Measurements from ENCODE around the gene TMEM200B.

The TMEM200B gene

DNA sequence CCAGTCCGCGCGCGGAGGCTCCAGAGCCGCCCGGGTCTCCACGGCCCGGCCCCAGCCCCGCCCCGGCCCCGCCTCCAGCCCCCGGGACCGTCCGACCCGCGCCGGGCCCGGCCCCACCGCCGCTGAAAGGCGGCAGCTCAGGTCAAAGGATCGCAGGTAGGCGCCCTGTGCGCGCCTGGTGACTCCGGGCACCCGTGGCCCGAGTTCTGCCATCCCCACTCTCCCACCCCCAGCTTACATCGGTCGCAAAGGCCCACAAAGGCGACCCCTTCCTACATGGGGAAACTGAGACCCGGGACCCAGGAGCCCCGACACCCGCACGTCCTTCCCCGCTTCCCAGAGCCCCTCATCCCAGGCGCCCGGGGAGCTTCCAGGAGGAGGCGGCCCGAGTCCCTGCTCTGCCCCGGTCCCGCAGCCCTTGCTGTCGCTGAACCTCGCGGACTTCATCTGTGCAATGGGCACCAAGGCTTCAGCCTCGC is at the start of gene TMEM200B:
TSS of gene TMEM200B (minus strand) at position 17 of the 479 bp plus-strand sequence. CDS start 2,075 bp downstream, outside the sequence.
- Histone ChIP-seq H3K4me1 (ENCODE audit: control insufficient read depth, insufficient read depth, low read length) (peaks cover 17% of the 10 kb centered on the region; the same call in 1 of the 2 replicates), H3K4me3 (ENCODE audit: low read depth, low read length) (peak within 1 kb of the TSS; percentile 97), H3K36me3 (ENCODE audit: control insufficient read depth, insufficient read depth, low read length) (peaks cover 7% of the 10 kb centered on the region; the same call in 1 of the 2 replicates), H3K9me3 (ENCODE audit: control insufficient read depth, insufficient read depth, low read depth, low read length) (no peaks in the 10 kb centered on the region), H3K9ac (ENCODE audit: low read length) (peak within 1 kb of the TSS; percentile 99), H3K27me3 (ENCODE audit: control insufficient read depth, insufficient read depth, low read length) (peaks cover 12% of the 10 kb centered on the region; the same call in 1 of the 2 replicates), H3K27ac (ENCODE audit: low read depth, low read length) (peak within 1 kb of the TSS; percentile 98)

DNA sequence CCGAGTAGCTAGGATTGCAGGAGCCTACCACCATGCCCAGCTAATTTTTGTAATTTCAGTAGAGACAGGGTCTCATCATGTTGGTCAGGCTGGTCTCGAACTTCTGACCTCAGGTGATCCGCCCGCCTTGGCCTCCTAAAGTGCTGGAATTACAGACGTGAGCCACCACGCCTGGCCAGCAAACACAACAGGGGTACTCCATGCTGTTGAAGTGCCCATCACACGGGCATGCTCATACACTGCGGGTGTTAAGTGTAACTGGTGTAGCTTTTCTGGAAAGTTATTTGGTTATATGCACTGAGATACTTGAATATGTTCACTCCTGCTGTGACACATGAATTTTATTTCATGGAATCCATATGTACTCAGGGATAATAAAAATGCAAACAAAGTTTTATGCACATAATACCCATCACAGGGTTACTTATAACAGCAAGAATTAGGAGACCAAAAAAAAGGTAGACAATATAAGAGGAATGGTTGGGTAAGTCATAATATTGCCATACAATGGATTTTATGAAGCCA is 48.8 kb upstream of the TMEM200B start:
- H3K36me3 ChIP-seq (ENCODE audit: control insufficient read depth, insufficient read depth, low read length), result peaks cover 51% of the 10 kb centered on the region
- no peak overlapping the region for H3K9ac ChIP-seq (ENCODE audit: low read length)

DNA sequence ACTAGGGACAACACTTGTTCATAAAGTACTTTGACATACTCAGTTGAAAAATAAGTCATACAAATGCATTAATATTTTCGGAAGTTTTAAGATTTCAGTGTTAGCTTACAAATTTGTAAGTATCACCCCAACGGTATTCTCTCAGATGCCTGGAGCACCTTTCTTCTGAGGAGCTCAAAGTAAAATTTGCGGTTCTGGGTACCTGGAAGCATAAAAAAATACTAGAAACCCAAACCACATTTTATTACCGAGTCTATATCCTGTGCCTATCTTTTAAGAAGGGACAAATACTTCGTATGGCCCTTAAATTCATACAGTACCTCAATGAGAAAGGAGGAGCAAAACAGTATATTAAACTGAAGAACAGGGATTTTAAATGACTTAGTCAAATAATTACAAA is 47.8 kb upstream of the TMEM200B start:
- H3K27ac ChIP-seq (ENCODE audit: low read depth, low read length), result no peak overlapping the region
- H3K9me3 ChIP-seq (ENCODE audit: control insufficient read depth, insufficient read depth, low read depth, low read length), result no peaks in the 10 kb centered on the region; the same call in 1 of the 2 replicates
- H3K27me3 ChIP-seq (ENCODE audit: control insufficient read depth, insufficient read depth, low read length), result no peaks in the 10 kb centered on the region
- no peak overlapping the region for H3K4me3 ChIP-seq (ENCODE audit: low read depth, low read length)
- no peak overlapping the region for H3K9ac ChIP-seq (ENCODE audit: low read length)
- peaks cover 31% of the 10 kb centered on the region for H3K4me1 ChIP-seq (ENCODE audit: control insufficient read depth, insufficient read depth, low read length)
- peaks cover 49% of the 10 kb centered on the region for H3K36me3 ChIP-seq (ENCODE audit: control insufficient read depth, insufficient read depth, low read length)

More for the DNA sequence above, 48.8 kb upstream of the TMEM200B start:
- Histone ChIP-seq H3K4me3 (ENCODE audit: low read depth, low read length) (no peak overlapping the region), H3K27ac (ENCODE audit: low read depth, low read length) (no peak overlapping the region), H3K4me1 (ENCODE audit: control insufficient read depth, insufficient read depth, low read length) (peaks cover 24% of the 10 kb centered on the region), H3K9me3 (ENCODE audit: control insufficient read depth, insufficient read depth, low read depth, low read length) (no peaks in the 10 kb centered on the region; the same call in 1 of the 2 replicates), H3K27me3 (ENCODE audit: control insufficient read depth, insufficient read depth, low read length) (no peaks in the 10 kb centered on the region)

DNA sequence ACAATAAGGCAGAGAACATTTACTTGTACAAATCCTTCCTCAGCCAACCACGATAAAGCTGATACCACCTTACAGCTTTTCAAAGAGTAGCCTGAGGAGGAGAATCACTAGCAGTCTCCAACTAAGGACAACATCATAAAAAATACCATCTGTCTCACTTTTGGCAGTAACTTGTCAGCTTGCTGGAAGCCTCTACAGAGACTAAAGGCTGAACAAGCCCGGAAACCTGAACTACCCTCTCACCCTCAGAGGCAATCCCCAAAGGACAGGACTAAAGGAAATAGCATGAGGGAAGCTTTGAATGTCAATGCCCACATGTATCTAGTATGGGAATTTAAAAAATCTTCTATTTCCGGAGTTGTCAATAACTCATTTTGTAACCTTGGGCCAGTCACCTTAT is 47.4 kb upstream of the TMEM200B start:
- Histone ChIP-seq H3K27me3 (ENCODE audit: control insufficient read depth, insufficient read depth, low read length) (no peaks in the 10 kb centered on the region), H3K9ac (ENCODE audit: low read length) (no peak overlapping the region), H3K4me3 (ENCODE audit: low read depth, low read length) (no peak overlapping the region), H3K27ac (ENCODE audit: low read depth, low read length) (peak overlapping the region; percentile 15; the same call in 1 of the 2 replicates), H3K4me1 (ENCODE audit: control insufficient read depth, insufficient read depth, low read length) (peaks cover 35% of the 10 kb centered on the region), H3K36me3 (ENCODE audit: control insufficient read depth, insufficient read depth, low read length) (peaks cover 49% of the 10 kb centered on the region), H3K9me3 (ENCODE audit: control insufficient read depth, insufficient read depth, low read depth, low read length) (no peaks in the 10 kb centered on the region; the same call in 1 of the 2 replicates)

DNA sequence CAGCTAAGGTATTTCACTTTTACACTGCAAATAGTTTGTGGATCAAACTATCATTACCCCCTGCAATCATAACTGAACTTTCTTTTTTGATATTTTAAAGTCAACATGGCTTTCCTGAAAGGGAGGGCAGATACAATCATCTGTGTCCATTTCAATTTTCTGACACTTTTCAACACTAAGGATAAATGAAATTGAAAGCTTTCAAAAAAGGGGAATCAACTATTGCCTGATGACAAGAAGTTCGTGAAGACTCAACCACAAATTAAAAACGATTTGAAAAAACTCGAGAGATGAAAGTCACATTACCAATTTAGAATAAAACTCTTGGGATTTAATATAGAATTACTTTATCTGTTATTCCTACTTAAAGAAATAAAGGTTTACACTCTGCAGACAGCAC is 46.3 kb upstream of the TMEM200B start:
- Histone ChIP-seq H3K4me3 (ENCODE audit: low read depth, low read length) (no peak overlapping the region), H3K9ac (ENCODE audit: low read length) (no peak overlapping the region), H3K4me1 (ENCODE audit: control insufficient read depth, insufficient read depth, low read length) (peaks cover 47% of the 10 kb centered on the region), H3K27ac (ENCODE audit: low read depth, low read length) (no peak overlapping the region), H3K9me3 (ENCODE audit: control insufficient read depth, insufficient read depth, low read depth, low read length) (no peaks in the 10 kb centered on the region; the same call in 1 of the 2 replicates), H3K36me3 (ENCODE audit: control insufficient read depth, insufficient read depth, low read length) (peaks cover 56% of the 10 kb centered on the region), H3K27me3 (ENCODE audit: control insufficient read depth, insufficient read depth, low read length) (no peaks in the 10 kb centered on the region)

DNA sequence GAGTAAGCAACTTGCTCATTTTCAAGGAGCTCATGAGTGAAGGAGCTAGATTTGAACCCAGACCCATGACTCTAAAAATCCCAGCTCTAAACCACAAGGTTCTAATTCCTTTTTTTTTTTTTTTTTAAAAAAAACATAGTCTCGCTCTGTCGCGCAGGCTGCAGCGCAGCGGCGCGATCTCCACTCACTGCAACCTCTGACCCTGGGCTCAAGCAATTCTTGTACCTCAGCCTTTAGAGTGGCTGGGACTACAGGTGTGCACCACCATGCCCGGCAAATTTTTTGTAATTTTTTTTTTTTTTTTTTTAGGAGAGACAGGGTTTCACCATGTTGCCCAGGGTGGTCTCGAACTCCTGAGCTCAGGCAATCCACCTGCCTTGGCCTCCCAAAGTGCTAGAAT is 44.2 kb upstream of the TMEM200B start:
- H3K27ac ChIP-seq (ENCODE audit: low read depth, low read length), result no peak overlapping the region
- no peaks in the 10 kb centered on the region for H3K9me3 ChIP-seq (ENCODE audit: control insufficient read depth, insufficient read depth, low read depth, low read length)
- H3K36me3 ChIP-seq (ENCODE audit: control insufficient read depth, insufficient read depth, low read length), result peaks cover 58% of the 10 kb centered on the region
- H3K4me1 ChIP-seq (ENCODE audit: control insufficient read depth, insufficient read depth, low read length), result peaks cover 65% of the 10 kb centered on the region
- H3K27me3 ChIP-seq (ENCODE audit: control insufficient read depth, insufficient read depth, low read length), result no peaks in the 10 kb centered on the region
- no peak overlapping the region for H3K9ac ChIP-seq (ENCODE audit: low read length)
- H3K4me3 ChIP-seq (ENCODE audit: low read depth, low read length), result no peak overlapping the region

DNA sequence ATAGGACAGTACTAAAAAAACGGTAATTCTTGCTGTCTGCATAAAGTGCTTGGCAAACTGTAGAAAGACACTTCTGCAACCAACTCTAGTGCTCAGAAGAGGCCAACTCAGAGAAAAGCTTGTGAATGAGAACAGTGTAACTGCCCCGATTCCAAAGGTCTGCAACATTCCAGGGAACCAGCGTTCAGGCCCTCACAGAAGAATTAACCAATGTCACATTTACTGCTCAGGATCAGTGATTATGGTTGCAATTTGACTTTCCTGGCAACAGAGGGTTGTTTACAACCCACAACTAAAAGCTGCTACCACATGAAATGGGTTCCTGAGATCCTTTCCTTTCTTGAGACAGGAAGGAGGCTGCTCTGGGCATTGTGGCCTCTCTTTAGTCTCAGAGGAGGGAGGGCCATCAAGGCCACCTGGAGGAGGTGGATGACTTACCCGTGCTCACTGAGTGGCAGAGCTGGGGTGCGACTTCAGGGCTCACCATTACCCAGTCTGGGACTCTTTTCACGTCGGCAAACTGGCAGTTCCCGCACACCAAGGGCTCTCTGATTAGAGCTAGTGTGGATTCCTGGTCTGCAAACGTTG is 42.7 kb upstream of the TMEM200B start:
- H3K4me3 ChIP-seq (ENCODE audit: low read depth, low read length), result no peak overlapping the region
- peaks cover 62% of the 10 kb centered on the region for H3K36me3 ChIP-seq (ENCODE audit: control insufficient read depth, insufficient read depth, low read length)

DNA sequence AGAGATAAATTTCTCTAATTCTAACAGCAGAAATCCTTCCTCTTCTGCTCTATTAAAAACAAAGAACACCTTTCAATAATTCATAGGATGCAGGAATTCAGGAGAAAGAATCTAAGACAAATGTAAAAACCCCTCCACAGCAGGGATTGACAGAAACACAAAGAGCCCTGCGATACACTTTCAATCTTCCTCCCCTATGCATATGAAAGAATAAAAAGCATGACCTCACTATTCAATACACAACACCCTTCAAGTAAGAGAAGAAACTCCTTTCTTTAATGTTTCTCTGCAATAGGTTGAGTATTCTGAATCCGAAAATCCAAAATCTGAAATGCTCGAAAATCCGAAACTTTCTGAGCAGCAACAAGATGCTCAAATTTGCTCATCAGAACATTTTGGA is 40.9 kb upstream of the TMEM200B start:
- peak overlapping the region; percentile 31; the same call in 1 of the 2 replicates for H3K4me3 ChIP-seq (ENCODE audit: low read depth, low read length)
- peak overlapping the region; percentile 90 for H3K27ac ChIP-seq (ENCODE audit: low read depth, low read length)
- no peaks in the 10 kb centered on the region for H3K27me3 ChIP-seq (ENCODE audit: control insufficient read depth, insufficient read depth, low read length)
- peaks cover 63% of the 10 kb centered on the region for H3K36me3 ChIP-seq (ENCODE audit: control insufficient read depth, insufficient read depth, low read length)
- H3K4me1 ChIP-seq (ENCODE audit: control insufficient read depth, insufficient read depth, low read length), result peaks cover 54% of the 10 kb centered on the region
- no peaks in the 10 kb centered on the region for H3K9me3 ChIP-seq (ENCODE audit: control insufficient read depth, insufficient read depth, low read depth, low read length)
- H3K9ac ChIP-seq (ENCODE audit: low read length), result peak overlapping the region; percentile 59

More for the DNA sequence above, 42.7 kb upstream of the TMEM200B start:
- Histone ChIP-seq H3K27ac (ENCODE audit: low read depth, low read length) (peak overlapping the region; percentile 90), H3K27me3 (ENCODE audit: control insufficient read depth, insufficient read depth, low read length) (no peaks in the 10 kb centered on the region), H3K4me1 (ENCODE audit: control insufficient read depth, insufficient read depth, low read length) (peaks cover 72% of the 10 kb centered on the region), H3K9me3 (ENCODE audit: control insufficient read depth, insufficient read depth, low read depth, low read length) (no peaks in the 10 kb centered on the region), H3K9ac (ENCODE audit: low read length) (peak overlapping the region; percentile 40)

DNA sequence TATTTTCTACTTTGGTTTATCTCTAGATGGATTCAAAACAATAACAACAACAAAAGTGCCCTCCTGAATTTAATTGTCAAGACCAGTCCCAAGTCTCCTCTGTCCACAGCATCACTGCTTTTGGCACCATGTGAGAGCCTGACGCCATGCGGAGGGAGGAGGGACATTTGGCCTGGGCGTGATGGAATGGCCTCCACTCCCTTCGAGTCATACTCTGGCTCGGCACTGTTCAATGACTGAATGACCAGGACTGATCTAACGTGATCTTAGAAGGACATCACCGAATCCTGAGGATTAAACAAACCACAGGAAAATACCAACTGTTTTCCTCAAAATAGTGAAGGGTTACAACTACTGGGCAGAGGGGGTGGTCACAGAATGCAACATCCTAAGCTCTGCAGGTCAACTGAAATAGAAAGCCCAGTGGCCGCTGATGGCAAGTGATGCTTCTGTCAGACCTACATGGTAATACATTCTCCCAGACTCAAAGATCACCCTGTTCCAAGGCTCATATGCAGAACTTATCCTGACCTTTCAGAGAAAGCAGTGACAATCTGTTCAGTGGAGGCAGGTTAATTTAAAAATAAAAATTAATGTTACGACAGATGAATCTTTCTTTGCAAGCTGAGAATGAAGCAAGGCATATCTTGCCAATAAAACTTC is 38.9 kb upstream of the TMEM200B start:
- Histone ChIP-seq H3K9ac (ENCODE audit: low read length) (no peak overlapping the region), H3K27me3 (ENCODE audit: control insufficient read depth, insufficient read depth, low read length) (no peaks in the 10 kb centered on the region), H3K9me3 (ENCODE audit: control insufficient read depth, insufficient read depth, low read depth, low read length) (no peaks in the 10 kb centered on the region), H3K27ac (ENCODE audit: low read depth, low read length) (peak overlapping the region; percentile 90), H3K4me3 (ENCODE audit: low read depth, low read length) (no peak overlapping the region), H3K36me3 (ENCODE audit: control insufficient read depth, insufficient read depth, low read length) (peaks cover 69% of the 10 kb centered on the region), H3K4me1 (ENCODE audit: control insufficient read depth, insufficient read depth, low read length) (peaks cover 54% of the 10 kb centered on the region)

DNA sequence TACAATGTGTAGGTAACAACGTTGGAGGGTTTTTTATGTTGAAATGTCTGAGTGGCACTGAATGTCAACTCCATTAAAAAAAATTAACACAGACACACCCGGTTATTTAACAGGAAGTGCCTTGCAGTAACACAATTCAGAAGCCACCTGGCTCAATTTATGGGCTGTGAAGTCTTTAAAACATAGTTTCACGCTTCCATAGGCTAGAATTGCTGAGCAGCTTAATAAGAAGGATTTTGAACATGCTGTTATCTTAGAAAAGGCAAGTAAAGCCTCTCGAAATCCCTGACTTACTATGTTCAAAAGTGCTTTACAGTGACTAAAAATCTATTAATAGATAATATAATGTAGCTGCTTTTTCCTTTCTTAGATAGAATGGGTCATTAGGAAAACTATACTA is 38.3 kb upstream of the TMEM200B start:
- H3K4me1 ChIP-seq (ENCODE audit: control insufficient read depth, insufficient read depth, low read length), result peaks cover 57% of the 10 kb centered on the region
- H3K27me3 ChIP-seq (ENCODE audit: control insufficient read depth, insufficient read depth, low read length), result no peaks in the 10 kb centered on the region
- peak overlapping the region; percentile 29; the same call in 1 of the 2 replicates for H3K27ac ChIP-seq (ENCODE audit: low read depth, low read length)
- no peak overlapping the region for H3K4me3 ChIP-seq (ENCODE audit: low read depth, low read length)
- no peak overlapping the region for H3K9ac ChIP-seq (ENCODE audit: low read length)
- H3K9me3 ChIP-seq (ENCODE audit: control insufficient read depth, insufficient read depth, low read depth, low read length), result no peaks in the 10 kb centered on the region
- peaks cover 72% of the 10 kb centered on the region for H3K36me3 ChIP-seq (ENCODE audit: control insufficient read depth, insufficient read depth, low read length)

DNA sequence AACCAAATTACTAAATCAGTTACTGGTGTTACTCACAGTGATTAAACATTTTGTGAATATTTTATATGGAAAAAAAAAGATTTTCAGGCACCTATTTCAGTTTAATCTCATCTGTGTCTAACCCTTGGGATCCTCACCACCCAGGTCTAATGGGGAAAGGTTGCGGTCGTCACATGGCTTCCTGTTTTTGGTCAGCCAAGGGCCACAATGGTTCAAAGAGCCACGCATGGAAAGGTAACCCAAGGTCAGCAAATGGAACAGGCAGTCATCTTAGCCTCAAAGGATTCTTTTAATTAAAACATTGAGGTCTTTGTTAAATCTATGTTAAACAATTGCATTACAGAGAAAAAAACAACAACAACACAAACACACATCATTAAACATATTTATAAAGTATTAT is 36.1 kb upstream of the TMEM200B start:
- H3K27me3 ChIP-seq (ENCODE audit: control insufficient read depth, insufficient read depth, low read length), result no peaks in the 10 kb centered on the region
- H3K36me3 ChIP-seq (ENCODE audit: control insufficient read depth, insufficient read depth, low read length), result peaks cover 77% of the 10 kb centered on the region
- H3K9me3 ChIP-seq (ENCODE audit: control insufficient read depth, insufficient read depth, low read depth, low read length), result no peaks in the 10 kb centered on the region
- no peak overlapping the region for H3K9ac ChIP-seq (ENCODE audit: low read length)
- peaks cover 40% of the 10 kb centered on the region for H3K4me1 ChIP-seq (ENCODE audit: control insufficient read depth, insufficient read depth, low read length)
- H3K4me3 ChIP-seq (ENCODE audit: low read depth, low read length), result no peak overlapping the region
- H3K27ac ChIP-seq (ENCODE audit: low read depth, low read length), result no peak overlapping the region
